ENCODE data around the gene SELENOF. TPM values are rescaled to one million over a fixed set of nuclear protein-coding genes. Genes with fewer than 3 reads are reported as not detected.

Gene SELENOF
- total RNA-seq, 3 donors from 2014 or later = 138 to 202 (median 191) TPM

- Histone ChIP-seq H3K36me3 (ENCODE audit: low read depth) (no peaks in the 10 kb centered on the region), H3K9me3 (no peaks in the 10 kb centered on the region), H3K4me1 (ENCODE audit: low read depth) (peaks cover 6% of the 10 kb centered on the region), H3K4me3 (no peak overlapping the region)
- no peak for TF ChIP-seq CTCF (IDR thresholded peaks at IDR 0.05)
- DNase-seq (no peak), ATAC-seq (no peak)
- intact Hi-C loops (cut with DNase I, micrococcal nuclease) = no loop called here
Measured at GRCh38 chr1:86933562-86934377, 19.8 kb upstream of the SELENOF start.

- intact Hi-C loops (cut with DNase I, micrococcal nuclease) = no loop called here
- no peak for ATAC-seq
Measured at GRCh38 chr1:86933051-86933450, 19.1 kb upstream of the SELENOF start.

GRCh38 chr1:86928819-86929218 lies 14.9 kb upstream of the SELENOF start:
- no peak for TF ChIP-seq CTCF (IDR thresholded peaks at IDR 0.05)
- Histone ChIP-seq H3K9me3 (peaks cover 6% of the 10 kb centered on the region), H3K4me1 (ENCODE audit: low read depth) (peaks cover 9% of the 10 kb centered on the region), H3K36me3 (ENCODE audit: low read depth) (no peaks in the 10 kb centered on the region), H3K4me3 (no peak overlapping the region)
- intact Hi-C loops (cut with DNase I, micrococcal nuclease) = no loop called here
- ATAC-seq (peak; percentile 16), DNase-seq (no peak)

More at GRCh38 chr1:86933051-86933450, 19.1 kb upstream of the SELENOF start:
- Histone ChIP-seq H3K36me3 (ENCODE audit: low read depth) (no peaks in the 10 kb centered on the region), H3K9me3 (no peaks in the 10 kb centered on the region), H3K4me1 (ENCODE audit: low read depth) (peaks cover 9% of the 10 kb centered on the region), H3K4me3 (no peak overlapping the region)
- no peak for DNase-seq
- TF ChIP-seq CTCF (IDR thresholded peaks at IDR 0.05) = no peak

GRCh38 chr1:86926883-86927282 lies 13.0 kb upstream of the SELENOF start:
- intact Hi-C loops (cut with DNase I, micrococcal nuclease) = no loop called here
- H3K36me3 ChIP-seq (ENCODE audit: low read depth) = no peaks in the 10 kb centered on the region
- H3K9me3 ChIP-seq = peaks cover 20% of the 10 kb centered on the region
- no peak for TF ChIP-seq CTCF (IDR thresholded peaks at IDR 0.05)
- peak; percentile 71 for ATAC-seq
- H3K4me1 ChIP-seq (ENCODE audit: low read depth) = peaks cover 9% of the 10 kb centered on the region
- DNase-seq = peak in 1 of 3 donors; percentile 19
- no peak overlapping the region for H3K4me3 ChIP-seq

- intact Hi-C loops (cut with DNase I, micrococcal nuclease) = no loop called here
- no peaks in the 10 kb centered on the region for H3K36me3 ChIP-seq (ENCODE audit: low read depth)
- peaks cover 9% of the 10 kb centered on the region for H3K4me1 ChIP-seq (ENCODE audit: low read depth)
- DNase-seq (no peak), ATAC-seq (no peak)
- no peak overlapping the region for H3K4me3 ChIP-seq
- H3K9me3 ChIP-seq = peaks cover 21% of the 10 kb centered on the region
- TF ChIP-seq CTCF (IDR thresholded peaks at IDR 0.05) = no peak
Measured at GRCh38 chr1:86925742-86926141, 11.8 kb upstream of the SELENOF start.

Data from mucosa of descending colon (tissue), 3 donors.